OCI-LY7 (cell line): ENCODE data around the gene GJC1.

Experiments
- CTCF ChIP-seq: fragments of 200-600 bp; sonication (generic); conservative IDR thresholded peaks from 2 replicates; pipeline ENCODE4 v1.5.1; 2014; ENCODE audit warnings: mild to moderate bottlenecking, antibody characterized with exemption, low read length, moderate library complexity, mixed read lengths
- EZH2phosphoT487 ChIP-seq: fragments of 200-600 bp; sonication (generic); IDR thresholded peaks from 2 replicates; pipeline ENCODE4 v1.6.1; 2018; ENCODE audit warnings: low read depth, borderline replicate concordance, mild to moderate bottlenecking, mixed run types, antibody characterized with exemption, low read length, moderate library complexity, mixed read lengths

GRCh38 chr17:44827863-44828262, 2.2 kb downstream of the GJC1 start:
- TF ChIP-seq CTCF: no peak
- TF ChIP-seq EZH2phosphoT487: no peak
